Forelimb muscle (tissue), 1 donor: ENCODE results near the gene C1orf174. TPM values are rescaled to one million over a fixed set of nuclear protein-coding genes. Genes with fewer than 3 reads are reported as not detected.

Experiments used
- DNase-seq: peaks from one replicate; pipeline ENCODE4 v3.0.0-alpha.2; 2013; ENCODE audit warnings: low read depth
- polyA plus RNA-seq: library from polyadenylated mRNA; unstranded; fragments of 120-200 nt; gene quantifications from one replicate; pipeline ENCODE4 v1.2.1, GENCODE V29; 2013; ENCODE audit not compliant: insufficient read length

Gene C1orf174
- polyA plus RNA-seq, 1 donor: 14.7 TPM

- DNase-seq: no peak
These were observed 28.6 kb downstream of the C1orf174 start for GRCh38 chr1:3871451-3871805.

- DNase-seq: no peak
These were observed 30.2 kb downstream of the C1orf174 start for GRCh38 chr1:3869751-3870301.

- no peak for DNase-seq
These were observed 31.5 kb downstream of the C1orf174 start for GRCh38 chr1:3868464-3869006.

GRCh38 chr1:3865606-3866160 lies 34.4 kb downstream of the C1orf174 start:
- no peak for DNase-seq

- DNase-seq: no peak
These were observed 35.2 kb downstream of the C1orf174 start for GRCh38 chr1:3864884-3865283.

- DNase-seq: no peak
These were observed 36.7 kb downstream of the C1orf174 start for GRCh38 chr1:3863231-3863935.

- DNase-seq: no peak
These were observed 41.7 kb downstream of the C1orf174 start for GRCh38 chr1:3858231-3858981.

GRCh38 chr1:3857791-3858129 lies 42.3 kb downstream of the C1orf174 start:
- no peak for DNase-seq

GRCh38 chr1:3856923-3857790 lies 42.9 kb downstream of the C1orf174 start, which contains the start of the genes CEP104 and DFFB:
Gene CEP104, minus strand, starts transcription at chr1:3857211. Its CDS starts 4,804 bp downstream, at chr1:3852407.
Gene DFFB, plus strand, starts transcription at chr1:3857476. Its CDS starts 128 bp downstream, at chr1:3857604.
- DNase-seq: peak; percentile 43

- no peak for DNase-seq
These were observed 47.2 kb downstream of the C1orf174 start for GRCh38 chr1:3852711-3853485.

- no peak for DNase-seq
These were observed 48.0 kb downstream of the C1orf174 start for GRCh38 chr1:3852091-3852490.

- no peak for DNase-seq
These were observed 48.8 kb downstream of the C1orf174 start for GRCh38 chr1:3851292-3851691.

GRCh38 chr1:3850857-3851256 lies 49.2 kb downstream of the C1orf174 start:
- no peak for DNase-seq

GRCh38 chr1:3847081-3847480 lies 53.0 kb downstream of the C1orf174 start:
- DNase-seq: no peak

- no peak for DNase-seq
These were observed 53.5 kb downstream of the C1orf174 start for GRCh38 chr1:3846541-3846940.

GRCh38 chr1:3842912-3843311 lies 57.2 kb downstream of the C1orf174 start:
- no peak for DNase-seq

- no peak for DNase-seq
These were observed 58.6 kb downstream of the C1orf174 start for GRCh38 chr1:3841491-3841890.
